Vagina (tissue), 2 donors: ENCODE measurements around the gene ZNF157. TPM values are rescaled to one million over a fixed set of nuclear protein-coding genes. Genes with fewer than 3 reads are reported as not detected.

Experiments used
- DNase-seq, 2 donors: peaks; one replicate each; pipeline ENCODE4 v3.0.0-alpha.2; 2017; ENCODE audit errors: extremely low spot score in 2 of 2
- H3K27ac ChIP-seq: fragments of 200-600 bp; sonication (generic); one replicate; pipeline ENCODE4 v1.5.1; 2019
- H3K27me3 ChIP-seq: fragments of 200-600 bp; sonication (generic); one replicate; pipeline ENCODE4 v1.5.1; 2019
- H3K36me3 ChIP-seq, 2 donors: fragments of 200-600 bp; sonication (generic); one replicate each; pipeline ENCODE4 v1.5.1; 2017 to 2019
- H3K4me1 ChIP-seq: fragments of 200-600 bp; sonication (generic); one replicate; pipeline ENCODE4 v1.5.1; 2019
- H3K4me3 ChIP-seq, 2 donors: fragments of 200-600 bp; sonication (generic); 1 replicate in 1 of 2; 2 replicates in 1 of 2; pipeline ENCODE4 v1.5.1; 2016 to 2019
- H3K9me3 ChIP-seq: fragments of 200-600 bp; sonication (generic); one replicate; pipeline ENCODE4 v1.5.1; 2019
- POLR2A ChIP-seq, 2 donors: fragments of 450-650 bp; IDR thresholded peaks; one replicate each; pipeline ENCODE4 v1.6.1; 2017; ENCODE audit warnings: antibody characterized with exemption in 2 of 2, mild to moderate bottlenecking in 2 of 2, moderate library complexity in 2 of 2
- POLR2AphosphoS5 ChIP-seq, 2 donors: sonication (generic); formaldehyde crosslinking; IDR thresholded peaks; one replicate each; pipeline ENCODE4 v1.9.0; 2017; ENCODE audit warnings: antibody characterized with exemption in 2 of 2, mild to moderate bottlenecking in 2 of 2, low read depth in 1 of 2; ENCODE audit not compliant: insufficient read depth in 1 of 2
- intact Hi-C: fragments of 100-400 bp; cut with DNase I; formaldehyde crosslinking; loops from one replicate; pipeline ENCODE4 v1.15.1; 2023
- small RNA-seq: library from RNA; depleted of rRNA; stranded (forward); fragments of <200 nt; gene quantifications from one replicate; pipeline ENCODE3, GENCODE V24; 2016
- total RNA-seq: library from RNA; depleted of rRNA; stranded (reverse); fragments of >200 nt; gene quantifications from one replicate; pipeline ENCODE4 v1.2.3, GENCODE V29; 2016
- TF ChIP-seq, protein P1 (sequence below), 3 experiments: fragments of 450-650 bp in 2 of 3; fragments of 200-600 bp in 1 of 3; sonication (generic) in 1 of 3; IDR thresholded peaks; one replicate each; pipeline ENCODE4 v1.5.1; 2017 to 2019; ENCODE audit warnings: antibody characterized with exemption in 3 of 3, mild to moderate bottlenecking in 2 of 3, moderate library complexity in 2 of 3

ZNF157 gene
- total RNA-seq, 1 donor from 2014 or later, result not detected

GRCh38 chrX:47456080-47456479 lies 85.7 kb downstream of the ZNF157 start:
- Histone ChIP-seq H3K27me3 (no peaks in the 10 kb centered on the region), H3K4me3 (no peak overlapping the region), H3K4me1 (no peaks in the 10 kb centered on the region), H3K36me3 (peaks cover 0 to 25% of the 10 kb centered on the region in 2 donors), H3K27ac (no peak overlapping the region), H3K9me3 (no peaks in the 10 kb centered on the region)
- DNase-seq, result no peak
- intact Hi-C loops, result no loop called here
- TF ChIP-seq, protein P1, sequence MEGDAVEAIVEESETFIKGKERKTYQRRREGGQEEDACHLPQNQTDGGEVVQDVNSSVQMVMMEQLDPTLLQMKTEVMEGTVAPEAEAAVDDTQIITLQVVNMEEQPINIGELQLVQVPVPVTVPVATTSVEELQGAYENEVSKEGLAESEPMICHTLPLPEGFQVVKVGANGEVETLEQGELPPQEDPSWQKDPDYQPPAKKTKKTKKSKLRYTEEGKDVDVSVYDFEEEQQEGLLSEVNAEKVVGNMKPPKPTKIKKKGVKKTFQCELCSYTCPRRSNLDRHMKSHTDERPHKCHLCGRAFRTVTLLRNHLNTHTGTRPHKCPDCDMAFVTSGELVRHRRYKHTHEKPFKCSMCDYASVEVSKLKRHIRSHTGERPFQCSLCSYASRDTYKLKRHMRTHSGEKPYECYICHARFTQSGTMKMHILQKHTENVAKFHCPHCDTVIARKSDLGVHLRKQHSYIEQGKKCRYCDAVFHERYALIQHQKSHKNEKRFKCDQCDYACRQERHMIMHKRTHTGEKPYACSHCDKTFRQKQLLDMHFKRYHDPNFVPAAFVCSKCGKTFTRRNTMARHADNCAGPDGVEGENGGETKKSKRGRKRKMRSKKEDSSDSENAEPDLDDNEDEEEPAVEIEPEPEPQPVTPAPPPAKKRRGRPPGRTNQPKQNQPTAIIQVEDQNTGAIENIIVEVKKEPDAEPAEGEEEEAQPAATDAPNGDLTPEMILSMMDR (IDR thresholded peaks at IDR 0.05), result no peak
- no peak for TF ChIP-seq POLR2AphosphoS5 (IDR thresholded peaks at IDR 0.05; ENCODE audit: insufficient read depth in 1 of 2, low read depth in 1 of 2)
- TF ChIP-seq POLR2A (IDR thresholded peaks at IDR 0.05), result no peak

DNA sequence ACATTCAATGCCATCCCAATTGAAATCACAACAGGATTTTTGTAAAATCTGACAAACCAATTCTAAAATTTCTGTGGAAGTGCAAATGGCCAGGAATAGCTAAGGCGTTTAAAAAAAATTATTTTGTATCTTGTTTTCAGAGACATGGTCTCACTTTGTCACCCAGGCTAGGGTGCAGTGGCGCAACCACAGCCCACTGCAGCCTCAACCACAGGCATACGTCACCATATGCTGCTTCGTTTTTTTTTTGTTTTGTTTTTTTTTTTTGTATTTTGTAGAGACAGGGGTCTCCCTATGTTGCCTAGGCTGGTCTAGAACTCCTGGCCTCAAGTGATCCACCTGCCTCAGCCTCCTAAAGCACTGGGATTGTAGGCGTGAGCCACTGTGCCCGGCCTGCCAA lies 88.2 kb downstream of the ZNF157 start:
- DNase-seq, result no peak
- H3K27me3 ChIP-seq, result no peaks in the 10 kb centered on the region
- H3K36me3 ChIP-seq, result peaks cover 0 to 10% of the 10 kb centered on the region in 2 donors
- intact Hi-C loops, result no loop called here
- no peak overlapping the region for H3K4me3 ChIP-seq
- H3K4me1 ChIP-seq, result no peaks in the 10 kb centered on the region
- H3K9me3 ChIP-seq, result no peaks in the 10 kb centered on the region
- no peak overlapping the region for H3K27ac ChIP-seq
- TF ChIP-seq POLR2AphosphoS5 (IDR thresholded peaks at IDR 0.05; ENCODE audit: insufficient read depth in 1 of 2, low read depth in 1 of 2) (no peak), POLR2A (IDR thresholded peaks at IDR 0.05) (no peak)

GRCh38 chrX:47460561-47460960 lies 90.2 kb downstream of the ZNF157 start:
- DNase-seq, result no peak
- Histone ChIP-seq H3K27me3 (no peaks in the 10 kb centered on the region), H3K9me3 (no peaks in the 10 kb centered on the region), H3K4me3 (no peak overlapping the region), H3K27ac (no peak overlapping the region), H3K4me1 (no peaks in the 10 kb centered on the region), H3K36me3 (peaks cover 0 to 4% of the 10 kb centered on the region in 2 donors)
- intact Hi-C loops, result no loop called here
- TF ChIP-seq, protein P1 (IDR thresholded peaks at IDR 0.05), result no peak
- TF ChIP-seq POLR2AphosphoS5 (IDR thresholded peaks at IDR 0.05; ENCODE audit: insufficient read depth in 1 of 2, low read depth in 1 of 2), result no peak
- TF ChIP-seq POLR2A (IDR thresholded peaks at IDR 0.05), result no peak

Small RNA genes within 50 kb of the gene (small RNA-seq; reads per million reads assigned to genes)
- not detected for gene SNORA11C

Other genes starting within 250 kb of the ZNF157 start
- 63.8 TPM for gene NDUFB11, start 225.9 kb upstream of the ZNF157 start, total RNA-seq
- 32.4 TPM for gene RBM10, start 225.4 kb upstream of the ZNF157 start, total RNA-seq
- 168 TPM for gene UBA1, start 176.7 kb upstream of the ZNF157 start, total RNA-seq
- 73.9 TPM for gene CDK16, start 151.9 kb upstream of the ZNF157 start, total RNA-seq
- gene USP11, start 137.6 kb upstream of the ZNF157 start, total RNA-seq, result 72.4 TPM
- 4.9 TPM for gene ZNF41, start 112.6 kb downstream of the ZNF157 start, total RNA-seq
- gene ARAF, start 190.6 kb downstream of the ZNF157 start, total RNA-seq, result 31.4 TPM
- gene TIMP1, start 211.9 kb downstream of the ZNF157 start, total RNA-seq, result 309 TPM
- gene SYN1, start 249.3 kb downstream of the ZNF157 start, total RNA-seq, result 2.7 TPM